ENCODE results near the gene PHAF1.

- TF ChIP-seq, protein P1, sequence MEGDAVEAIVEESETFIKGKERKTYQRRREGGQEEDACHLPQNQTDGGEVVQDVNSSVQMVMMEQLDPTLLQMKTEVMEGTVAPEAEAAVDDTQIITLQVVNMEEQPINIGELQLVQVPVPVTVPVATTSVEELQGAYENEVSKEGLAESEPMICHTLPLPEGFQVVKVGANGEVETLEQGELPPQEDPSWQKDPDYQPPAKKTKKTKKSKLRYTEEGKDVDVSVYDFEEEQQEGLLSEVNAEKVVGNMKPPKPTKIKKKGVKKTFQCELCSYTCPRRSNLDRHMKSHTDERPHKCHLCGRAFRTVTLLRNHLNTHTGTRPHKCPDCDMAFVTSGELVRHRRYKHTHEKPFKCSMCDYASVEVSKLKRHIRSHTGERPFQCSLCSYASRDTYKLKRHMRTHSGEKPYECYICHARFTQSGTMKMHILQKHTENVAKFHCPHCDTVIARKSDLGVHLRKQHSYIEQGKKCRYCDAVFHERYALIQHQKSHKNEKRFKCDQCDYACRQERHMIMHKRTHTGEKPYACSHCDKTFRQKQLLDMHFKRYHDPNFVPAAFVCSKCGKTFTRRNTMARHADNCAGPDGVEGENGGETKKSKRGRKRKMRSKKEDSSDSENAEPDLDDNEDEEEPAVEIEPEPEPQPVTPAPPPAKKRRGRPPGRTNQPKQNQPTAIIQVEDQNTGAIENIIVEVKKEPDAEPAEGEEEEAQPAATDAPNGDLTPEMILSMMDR (IDR thresholded peaks at IDR 0.05 in 8 of 11, conservative IDR thresholded peaks at IDR 0.05 in 3 of 11), result no peak
- TF ChIP-seq POLR2A (IDR thresholded peaks at IDR 0.05) (no peak), POLR2AphosphoS5 (IDR thresholded peaks at IDR 0.05) (no peak)
These were observed 81.0 kb downstream of the PHAF1 start for GRCh38 chr16:67190448-67191399.
